Ovary (tissue), 3 donors: ENCODE data around the gene OSBPL3.

Experiments
- POLR2A ChIP-seq: fragments of 450-650 bp; IDR thresholded peaks from one replicate; pipeline ENCODE4 v1.6.1; 2017; ENCODE audit warnings: antibody characterized with exemption, mild to moderate bottlenecking, moderate library complexity
- TF ChIP-seq, protein P1 (sequence below), 3 donors: fragments of 450-650 bp in 2 of 3; fragments of 200-600 bp in 1 of 3; IDR thresholded peaks; one replicate each; pipeline versions ENCODE4 v1.5.1 to v1.8.0; 2016 to 2022; ENCODE audit warnings: antibody characterized with exemption in 3 of 3, mild to moderate bottlenecking in 1 of 3
- donor health status: DM: no; HTN: no; CAD: no.

DNA sequence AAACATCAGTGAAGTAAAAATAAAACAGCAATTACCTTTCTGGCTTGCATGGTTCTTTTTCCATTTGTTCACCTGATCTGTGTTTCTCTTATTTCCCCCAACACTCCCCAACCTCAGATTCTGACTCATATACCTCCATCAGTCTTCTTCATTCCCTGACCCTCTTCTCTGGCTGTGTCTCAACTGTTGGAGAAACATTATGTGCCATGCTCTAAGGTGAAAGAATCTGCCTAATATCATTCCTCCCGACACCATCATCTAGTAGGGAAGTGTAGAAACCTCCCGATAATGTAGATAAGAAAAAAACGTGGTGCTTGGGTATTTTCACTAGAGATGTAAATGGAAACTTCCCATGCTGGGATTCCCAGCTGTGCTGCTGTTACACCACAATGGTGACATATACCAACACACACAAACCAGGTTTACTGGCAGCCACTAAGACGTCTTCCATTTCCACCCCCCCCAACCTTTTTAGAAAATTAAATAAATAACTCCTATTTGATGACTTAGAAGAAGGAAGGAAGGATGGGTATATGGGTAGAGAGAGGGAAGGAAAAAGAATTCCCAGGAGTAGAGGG is 63.4 kb downstream of the OSBPL3 start:
- no peak for TF ChIP-seq POLR2A
- TF ChIP-seq, protein P1, sequence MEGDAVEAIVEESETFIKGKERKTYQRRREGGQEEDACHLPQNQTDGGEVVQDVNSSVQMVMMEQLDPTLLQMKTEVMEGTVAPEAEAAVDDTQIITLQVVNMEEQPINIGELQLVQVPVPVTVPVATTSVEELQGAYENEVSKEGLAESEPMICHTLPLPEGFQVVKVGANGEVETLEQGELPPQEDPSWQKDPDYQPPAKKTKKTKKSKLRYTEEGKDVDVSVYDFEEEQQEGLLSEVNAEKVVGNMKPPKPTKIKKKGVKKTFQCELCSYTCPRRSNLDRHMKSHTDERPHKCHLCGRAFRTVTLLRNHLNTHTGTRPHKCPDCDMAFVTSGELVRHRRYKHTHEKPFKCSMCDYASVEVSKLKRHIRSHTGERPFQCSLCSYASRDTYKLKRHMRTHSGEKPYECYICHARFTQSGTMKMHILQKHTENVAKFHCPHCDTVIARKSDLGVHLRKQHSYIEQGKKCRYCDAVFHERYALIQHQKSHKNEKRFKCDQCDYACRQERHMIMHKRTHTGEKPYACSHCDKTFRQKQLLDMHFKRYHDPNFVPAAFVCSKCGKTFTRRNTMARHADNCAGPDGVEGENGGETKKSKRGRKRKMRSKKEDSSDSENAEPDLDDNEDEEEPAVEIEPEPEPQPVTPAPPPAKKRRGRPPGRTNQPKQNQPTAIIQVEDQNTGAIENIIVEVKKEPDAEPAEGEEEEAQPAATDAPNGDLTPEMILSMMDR (IDR thresholded peaks at IDR 0.05) = no peak
